A549 treated with AZD2906 at 1 μM for 4 hours (cell line): Measurements from ENCODE around the gene LYPD6B. TPM values are rescaled to one million over a fixed set of nuclear protein-coding genes. Genes with fewer than 3 reads are reported as not detected.

Experiments
- total RNA-seq: library from RNA; stranded (reverse); fragments of 200-300 nt; extraction: Qiagen RNA extraction; gene quantifications from 5 replicates; pipeline ENCODE4 v1.2.3, GENCODE V29; 2022

Gene LYPD6B, protein sequence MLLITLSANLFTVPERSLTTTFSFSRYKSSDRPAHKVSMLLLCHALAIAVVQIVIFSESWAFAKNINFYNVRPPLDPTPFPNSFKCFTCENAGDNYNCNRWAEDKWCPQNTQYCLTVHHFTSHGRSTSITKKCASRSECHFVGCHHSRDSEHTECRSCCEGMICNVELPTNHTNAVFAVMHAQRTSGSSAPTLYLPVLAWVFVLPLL
- total RNA-seq: not detected in 5 replicates

DNA sequence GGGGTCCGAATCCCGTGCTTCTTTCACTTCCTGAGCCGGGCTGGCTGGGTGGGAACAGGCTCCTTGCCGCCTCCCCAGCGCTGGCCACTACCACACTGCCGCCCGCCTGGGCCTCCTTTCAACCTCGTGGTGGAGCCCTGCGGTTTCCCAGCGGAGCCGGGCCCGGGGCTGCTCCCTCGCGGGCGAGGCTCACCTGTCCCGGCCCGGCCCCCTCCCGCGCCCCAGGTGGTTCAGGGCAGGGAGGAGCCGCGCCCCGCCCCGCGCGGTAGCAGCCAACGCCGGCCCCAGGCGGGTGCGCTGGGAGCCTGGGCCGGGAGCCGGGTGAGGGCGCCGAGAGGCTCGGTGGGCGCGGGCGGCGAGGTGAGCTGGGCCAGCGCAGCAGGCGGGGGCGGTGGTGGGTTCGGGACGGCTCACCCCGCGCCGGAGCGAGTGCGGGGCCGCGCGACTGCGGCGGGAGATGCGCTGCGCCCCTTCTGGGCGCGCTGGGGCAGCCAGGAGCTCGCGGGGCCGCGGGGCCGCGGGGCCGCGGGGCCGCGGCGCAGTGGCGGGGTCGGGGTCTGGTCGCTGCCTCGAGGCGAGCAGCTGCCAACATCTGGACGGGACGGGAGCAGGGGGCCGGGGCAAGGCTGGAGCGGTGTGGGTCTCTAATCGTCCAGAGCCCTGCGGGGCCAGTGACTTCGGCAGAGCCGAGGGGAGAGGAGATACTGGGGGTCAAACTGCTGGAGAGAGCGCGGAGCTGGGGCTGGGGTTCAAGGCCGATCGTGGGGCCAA lies at the start of gene LYPD6B:
Gene LYPD6B (plus strand): TSS at position 258 of the 771 bp plus-strand sequence. CDS start 92,250 bp downstream, outside the sequence.

Other genes with a start within 250 kb of the LYPD6B start
- 0.21 to 0.50 TPM (median 0.28 TPM) in 5 replicates for gene KIF5C, start 163.5 kb upstream of the LYPD6B start, total RNA-seq